T-helper 2 cell (primary cell): Measurements from ENCODE around the gene KCNK7.

Experiments used
- DNase-seq, 5 experiments: peaks; one replicate each; pipeline versions ENCODE4 v3.0.0 to v3.0.0-alpha.2; 2012 to 2022

Gene KCNK7

GRCh38 chr11:65554842-65555430, 40.7 kb downstream of the KCNK7 start:
- no peak for DNase-seq

DNA sequence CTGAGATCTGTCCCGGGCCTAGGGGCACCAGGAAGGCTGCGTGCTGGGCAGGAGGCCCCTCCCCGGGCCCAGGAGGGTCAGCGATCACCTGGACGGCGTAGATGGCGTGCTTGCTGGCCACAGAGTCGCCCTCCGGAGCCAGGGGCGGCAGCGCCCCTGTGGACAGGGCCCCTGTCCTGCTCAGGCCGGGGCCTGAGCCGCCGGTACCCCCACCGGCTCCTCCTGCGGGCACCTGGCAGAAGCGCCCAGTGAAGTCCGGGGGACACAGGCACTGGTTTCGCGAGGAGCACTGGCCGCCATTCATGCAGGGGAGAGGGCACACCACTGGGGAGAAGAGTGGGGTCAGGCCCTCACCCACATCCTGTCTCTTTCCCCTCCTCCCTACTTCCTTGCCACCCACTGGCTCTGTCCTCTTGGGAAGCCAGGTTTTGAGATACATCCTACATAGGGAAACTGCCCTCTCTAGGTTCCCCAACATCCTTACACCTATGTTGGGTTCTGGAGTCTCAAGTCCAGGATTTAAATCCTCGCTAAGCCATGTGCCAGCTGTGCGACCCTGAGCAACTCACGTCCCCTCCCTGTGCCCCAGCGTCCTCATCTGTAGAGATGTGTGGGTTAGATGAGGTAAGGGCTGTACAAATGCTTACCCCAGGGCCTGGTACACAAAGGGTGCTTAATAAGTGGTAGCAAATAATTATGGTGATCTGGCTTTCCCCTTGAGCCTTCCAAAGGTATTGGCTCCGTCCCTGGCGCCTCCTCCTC, 41.4 kb downstream of the KCNK7 start:
- DNase-seq, result peak in 1 of 5 experiments; percentile 72

DNA sequence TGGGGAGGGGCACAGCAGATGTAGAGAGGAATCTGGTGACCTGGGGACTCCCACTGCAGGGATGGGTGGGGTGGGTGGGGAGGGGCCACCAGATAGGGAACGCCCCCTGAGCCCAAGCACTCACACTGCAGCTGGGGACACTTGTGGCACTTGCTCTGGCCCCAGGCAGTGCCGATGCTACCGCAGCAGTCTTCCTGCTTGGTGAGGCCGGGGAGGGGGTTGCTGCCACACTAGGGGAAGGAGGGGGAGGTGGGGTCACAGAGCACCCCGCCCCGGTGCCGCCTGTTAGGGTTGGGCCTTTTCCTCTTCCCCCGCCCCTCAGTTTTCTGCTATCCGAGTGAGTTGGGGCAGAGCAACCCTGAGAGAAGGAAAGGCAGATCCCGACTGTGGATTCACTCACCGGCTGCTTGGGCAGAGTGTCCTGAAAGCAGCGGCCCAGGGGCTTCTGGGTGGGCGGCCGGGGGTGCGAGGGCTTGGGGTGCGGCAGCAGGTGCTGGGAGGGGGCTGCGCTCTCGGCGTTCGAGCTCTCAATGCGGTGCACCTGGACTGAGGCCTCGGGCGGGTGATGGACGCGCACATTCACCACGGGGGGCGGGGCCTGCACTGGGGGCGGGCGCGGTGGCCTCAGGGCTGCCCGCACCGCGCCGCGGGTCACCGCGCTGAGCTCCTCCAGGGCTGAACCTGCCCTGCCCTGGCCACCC, 42.1 kb downstream of the KCNK7 start:
- DNase-seq, result peak in 4 of 5 experiments; percentile 45 to 96 (median 68)

DNA sequence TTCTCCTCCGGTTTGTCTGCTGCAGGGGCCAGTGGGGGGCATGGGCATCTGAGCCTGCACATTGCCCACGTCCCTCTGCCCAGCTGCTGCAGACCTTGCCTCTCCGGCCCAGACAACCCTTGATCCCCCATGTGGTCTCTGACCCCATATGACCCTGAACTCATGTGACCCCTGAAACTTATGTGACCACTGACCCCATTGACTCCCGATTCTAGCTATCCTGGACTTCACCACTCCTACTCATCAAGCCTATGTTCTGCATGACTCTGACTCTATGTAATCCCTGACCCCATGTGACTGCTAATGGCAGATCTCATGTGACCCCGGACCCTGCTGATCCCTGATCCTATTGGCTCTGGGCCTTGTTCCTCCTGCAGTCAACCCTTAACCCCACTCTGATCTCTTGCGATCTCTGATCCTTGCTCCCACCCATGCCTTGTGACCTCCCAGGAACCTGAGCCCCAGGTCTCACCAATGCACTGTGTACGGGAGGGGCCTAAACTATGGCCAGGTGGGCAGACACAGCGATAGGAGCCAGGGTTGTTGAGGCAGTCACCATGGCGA, 43.1 kb downstream of the KCNK7 start:
- DNase-seq, result no peak

GRCh38 chr11:65551572-65552387, 43.8 kb downstream of the KCNK7 start:
- DNase-seq, result peak; percentile 30 to 74 (median 50)

DNA sequence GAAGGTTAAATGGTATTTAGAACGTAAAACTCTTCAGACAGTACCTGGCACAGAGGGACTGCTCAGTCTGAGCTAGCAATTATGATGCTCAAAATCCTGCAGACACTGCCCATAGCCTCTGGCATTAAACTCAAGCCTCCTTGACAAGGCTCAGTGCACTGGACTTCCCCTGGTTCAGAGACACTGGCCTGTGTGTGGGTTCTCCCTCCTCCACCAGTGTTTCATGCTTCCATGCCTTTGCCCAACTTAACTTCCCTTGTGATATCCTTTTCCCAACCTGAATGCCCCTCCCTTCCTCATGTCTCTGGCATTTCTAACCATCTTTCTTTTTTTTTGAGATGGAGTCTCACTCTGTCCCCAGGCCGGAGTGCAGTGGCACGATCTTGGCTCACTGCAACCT, 46.5 kb downstream of the KCNK7 start:
- DNase-seq, result no peak

- DNase-seq, result no peak
Observed at GRCh38 chr11:65548395-65548794, 47.2 kb downstream of the KCNK7 start.

GRCh38 chr11:65547446-65548125, 48.0 kb downstream of the KCNK7 start:
- peak in 3 of 5 experiments; percentile 37 to 59 (median 39) for DNase-seq

- DNase-seq, result peak; percentile 93 to 99 (median 97)
Observed at GRCh38 chr11:65546217-65546958, 49.2 kb downstream of the KCNK7 start.

DNA sequence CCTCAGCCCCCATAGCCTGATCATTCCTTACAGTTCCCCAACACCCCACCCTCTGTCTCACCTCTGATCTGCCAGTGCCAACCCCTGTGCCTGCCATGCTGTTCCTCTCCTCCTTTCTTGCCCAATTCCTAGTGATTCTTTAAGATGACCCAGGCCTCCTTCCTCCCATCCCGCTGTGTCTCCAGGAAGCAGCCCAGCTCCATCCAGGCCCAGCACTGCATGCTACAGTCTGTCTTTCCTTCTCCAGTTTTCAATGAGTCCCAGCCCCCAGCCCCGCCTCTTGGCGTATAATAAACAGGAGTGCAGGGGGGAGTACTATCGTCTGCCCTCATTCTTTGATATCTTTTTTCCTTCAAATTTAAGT, 49.8 kb downstream of the KCNK7 start:
- no peak for DNase-seq
